Neural crest cell (in vitro differentiated cells): Measurements from ENCODE around the gene SLX9. TPM values are rescaled to one million over a fixed set of nuclear protein-coding genes. Genes with fewer than 3 reads are reported as not detected.

ENCODE experiments used
- DNase-seq: peaks from one replicate; pipeline ENCODE4 v3.0.0; 2021; ENCODE audit warnings: low read depth, mixed read lengths, low spot score
- H3K27ac Mint-ChIP-seq: one replicate; pipeline ENCODE4 v1.8.0; 2021; ENCODE audit warnings: mild to moderate bottlenecking, mixed read lengths; ENCODE audit not compliant: unreplicated experiment
- H3K27me3 Mint-ChIP-seq: 2 replicates; pipeline ENCODE4 v1.8.0; 2021; ENCODE audit warnings: low read depth, mild to moderate bottlenecking, mixed read lengths
- H3K36me3 Mint-ChIP-seq: 2 replicates; pipeline ENCODE4 v1.8.0; 2021; ENCODE audit warnings: low read depth, mild to moderate bottlenecking, mixed read lengths
- H3K4me1 Mint-ChIP-seq: 2 replicates; pipeline ENCODE4 v1.8.0; 2021; ENCODE audit warnings: mixed read lengths
- H3K4me3 Mint-ChIP-seq: one replicate; pipeline ENCODE4 v1.8.0; 2021; ENCODE audit warnings: mild to moderate bottlenecking, mixed read lengths
- H3K9me3 Mint-ChIP-seq: 2 replicates; pipeline ENCODE4 v1.8.0; 2021; ENCODE audit warnings: mixed read lengths
- CTCF ChIP-seq: fragments of 200-600 bp; sonication (generic); conservative IDR thresholded peaks from 2 replicates; pipeline ENCODE4 v1.5.0; 2021; ENCODE audit warnings: antibody characterized with exemption, mild to moderate bottlenecking
- total RNA-seq: library from RNA; stranded (reverse); gene quantifications from 2 replicates; pipeline ENCODE4 v1.2.1, GENCODE V29; 2021

Gene SLX9
- total RNA-seq, 1 donor from 2014 or later: 42.3 TPM

- H3K27ac Mint-ChIP-seq: no peak overlapping the region
- no peaks in the 10 kb centered on the region for H3K9me3 Mint-ChIP-seq
- peaks cover 3% of the 10 kb centered on the region for H3K27me3 Mint-ChIP-seq
- no peaks in the 10 kb centered on the region for H3K36me3 Mint-ChIP-seq
- no peak for TF ChIP-seq CTCF
- H3K4me1 Mint-ChIP-seq: peaks cover 5% of the 10 kb centered on the region
- no peak for DNase-seq
- H3K4me3 Mint-ChIP-seq: no peak overlapping the region
Measured at GRCh38 chr21:44903050-44903685, 36.7 kb upstream of the SLX9 start.

GRCh38 chr21:44903689-44904088, 36.1 kb upstream of the SLX9 start:
- Mint-ChIP-seq H3K4me1 (peaks cover 5% of the 10 kb centered on the region), H3K27ac (no peak overlapping the region), H3K36me3 (no peaks in the 10 kb centered on the region), H3K27me3 (peaks cover 4% of the 10 kb centered on the region), H3K4me3 (no peak overlapping the region), H3K9me3 (no peaks in the 10 kb centered on the region)
- TF ChIP-seq CTCF: no peak
- DNase-seq: no peak

DNA sequence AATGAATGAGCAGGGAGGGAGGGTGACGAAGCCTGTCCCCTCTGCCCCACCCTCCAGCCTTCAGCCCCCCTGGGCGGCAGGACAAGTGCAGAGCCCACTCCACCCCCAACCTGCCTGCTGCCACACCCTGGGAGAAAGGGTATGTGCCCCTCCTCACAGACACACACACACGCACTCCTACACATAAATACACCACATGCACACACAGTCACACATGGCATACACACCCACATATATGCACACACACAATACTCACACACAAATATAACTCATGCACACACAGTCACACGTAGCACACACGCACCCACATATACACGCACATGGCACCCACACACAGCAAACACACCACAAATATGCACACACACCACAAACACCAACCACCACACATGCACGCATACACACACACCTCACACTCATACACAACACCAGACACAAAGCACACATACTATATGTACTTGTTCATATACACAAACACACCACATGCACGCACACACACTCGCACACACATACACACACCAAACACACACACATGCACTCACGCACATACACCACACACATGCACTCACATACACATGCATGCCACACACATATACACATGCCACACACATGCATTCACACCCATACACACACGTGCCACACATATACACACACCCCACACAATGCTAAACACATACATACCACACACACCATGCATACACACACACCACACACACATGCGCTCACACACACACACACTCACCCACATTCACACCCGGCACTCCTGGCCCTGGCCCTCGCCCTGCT, 35.5 kb upstream of the SLX9 start:
- no peaks in the 10 kb centered on the region for H3K9me3 Mint-ChIP-seq
- H3K27ac Mint-ChIP-seq: peak overlapping the region; percentile 64
- TF ChIP-seq CTCF: no peak

DNA sequence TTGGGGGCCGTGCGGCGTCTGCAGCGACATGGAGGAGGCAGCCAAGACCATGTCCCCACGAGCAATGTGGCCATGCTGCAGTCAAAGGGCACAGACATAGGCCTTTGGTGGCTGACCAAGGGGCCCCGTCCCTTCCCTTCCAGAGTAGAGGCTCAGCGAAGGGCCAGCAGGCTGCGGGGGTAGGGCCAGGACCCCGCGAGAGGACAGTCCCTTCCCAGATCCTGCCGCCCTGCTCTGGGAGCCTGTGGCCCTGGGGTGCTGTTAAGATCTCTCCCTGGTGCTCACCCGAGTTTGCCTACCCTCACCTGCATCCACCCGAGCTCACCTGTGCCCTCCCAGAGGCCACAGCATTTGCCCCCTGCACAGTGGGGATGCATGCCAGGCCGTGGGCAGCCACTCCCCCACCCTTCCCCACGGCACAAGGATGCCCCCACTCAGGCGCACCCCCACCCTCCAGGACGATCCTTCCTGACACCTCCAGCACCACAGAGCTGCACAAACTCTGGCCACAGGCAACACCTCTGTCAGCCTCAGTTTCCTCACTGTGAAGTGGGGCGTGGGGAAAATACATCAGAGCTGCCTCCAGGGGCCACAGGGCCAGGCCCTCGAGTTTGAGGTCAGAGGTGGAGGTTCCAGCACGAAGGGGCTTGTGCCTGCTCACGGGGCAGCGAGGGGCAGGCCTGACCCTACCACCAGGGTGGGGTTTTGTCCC, 34.7 kb upstream of the SLX9 start:
- no peaks in the 10 kb centered on the region for H3K9me3 Mint-ChIP-seq
- TF ChIP-seq CTCF: no peak
- no peak overlapping the region for H3K4me3 Mint-ChIP-seq
- DNase-seq: no peak
- H3K4me1 Mint-ChIP-seq: peaks cover 5% of the 10 kb centered on the region
- H3K27me3 Mint-ChIP-seq: peaks cover 4% of the 10 kb centered on the region
- no peak overlapping the region for H3K27ac Mint-ChIP-seq
- H3K36me3 Mint-ChIP-seq: no peaks in the 10 kb centered on the region

More for the DNA sequence above, 35.5 kb upstream of the SLX9 start:
- Mint-ChIP-seq H3K4me1 (peaks cover 5% of the 10 kb centered on the region), H3K27me3 (peaks cover 4% of the 10 kb centered on the region), H3K36me3 (no peaks in the 10 kb centered on the region), H3K4me3 (no peak overlapping the region)
- DNase-seq: no peak

- DNase-seq: no peak
- Mint-ChIP-seq H3K9me3 (no peaks in the 10 kb centered on the region), H3K4me1 (peaks cover 5% of the 10 kb centered on the region), H3K27me3 (peaks cover 4% of the 10 kb centered on the region), H3K36me3 (no peaks in the 10 kb centered on the region), H3K4me3 (no peak overlapping the region), H3K27ac (no peak overlapping the region)
- TF ChIP-seq CTCF: no peak
Measured at GRCh38 chr21:44905728-44906090, 34.1 kb upstream of the SLX9 start.
